GM19438 (cell line): ENCODE results near the gene OR13H1.
"Not testable (repeated sequence)": the region's sequence is repeated elsewhere in the genome, so short reads cannot be mapped to it uniquely, and the experiment has no call there.

Experiments used
- ATAC-seq: cut with Tn5 transposase; IDR thresholded peaks from one replicate; pipeline ENCODE4 v1.9.1; 2021; ENCODE audit warnings: low read depth; ENCODE audit not compliant: unreplicated experiment

OR13H1 gene

GRCh38 chrX:131543774-131544173 is at the start of gene OR13H1:
OR13H1 (plus strand) TSS chrX:131544074; CDS start chrX:131544074, 0 bp downstream.
- no peak for ATAC-seq

GRCh38 chrX:131501556-131501955 is 42.3 kb upstream of the OR13H1 start:
- ATAC-seq, result not testable (repeated sequence)

- ATAC-seq, result no peak
These were observed 30.5 kb upstream of the OR13H1 start for GRCh38 chrX:131513159-131513914.

- no peak for ATAC-seq
These were observed 22.1 kb upstream of the OR13H1 start for GRCh38 chrX:131521824-131522223.

GRCh38 chrX:131544218-131544617 is 344 bp downstream of the OR13H1 start:
- ATAC-seq, result no peak

- ATAC-seq, result no peak
These were observed 5.1 kb downstream of the OR13H1 start for GRCh38 chrX:131549011-131549410.

GRCh38 chrX:131552453-131552852 is 8.6 kb downstream of the OR13H1 start:
- ATAC-seq, result not testable (repeated sequence)

- ATAC-seq, result no peak
These were observed 14.7 kb downstream of the OR13H1 start for GRCh38 chrX:131558562-131558961.

GRCh38 chrX:131564553-131565229 is 20.8 kb downstream of the OR13H1 start:
- no peak for ATAC-seq

- no peak for ATAC-seq
These were observed 22.0 kb downstream of the OR13H1 start for GRCh38 chrX:131565909-131566308.

GRCh38 chrX:131571348-131571747 is 27.5 kb downstream of the OR13H1 start:
- no peak for ATAC-seq

- no peak for ATAC-seq
These were observed 28.6 kb downstream of the OR13H1 start for GRCh38 chrX:131572372-131573014.

- ATAC-seq, result no peak
These were observed 33.5 kb downstream of the OR13H1 start for GRCh38 chrX:131577413-131577812.

GRCh38 chrX:131577999-131578734 is 34.3 kb downstream of the OR13H1 start:
- no peak for ATAC-seq

GRCh38 chrX:131578735-131579367 is 35.0 kb downstream of the OR13H1 start:
- ATAC-seq, result not testable (repeated sequence)

- ATAC-seq, result no peak
These were observed 45.1 kb downstream of the OR13H1 start for GRCh38 chrX:131588995-131589394.
